ENCODE measurements around the gene BCAS1.

BCAS1 gene

DNA sequence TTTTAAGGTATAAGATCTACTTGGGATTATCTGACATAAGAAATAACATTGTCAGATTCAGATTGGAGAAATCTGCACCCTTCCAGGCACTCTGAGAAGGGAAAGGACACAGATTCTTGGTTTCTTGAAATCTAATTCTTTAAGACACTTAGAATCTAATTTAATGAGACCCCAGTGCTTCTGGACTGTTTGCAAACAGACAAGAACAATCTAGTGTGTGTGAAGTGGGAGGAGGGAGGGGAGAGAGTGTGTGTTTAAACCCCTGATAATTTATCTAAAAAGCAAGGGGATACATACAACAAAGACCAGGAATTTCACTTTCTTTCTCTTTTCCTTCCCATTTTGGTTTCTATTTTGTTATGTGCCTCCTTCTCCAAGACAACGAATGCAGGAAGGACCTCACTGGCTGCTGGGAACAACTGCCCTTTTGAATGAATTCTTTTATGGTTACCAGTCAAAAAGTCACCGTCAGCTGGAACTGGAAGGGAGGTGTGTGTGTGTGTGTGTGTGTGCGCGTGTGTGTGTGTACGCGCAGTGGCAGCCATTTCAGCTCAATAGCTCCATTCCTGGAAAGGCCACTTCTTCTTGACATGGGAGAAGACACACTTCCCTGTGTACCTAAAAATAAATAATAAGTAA, 129.4 kb downstream of the BCAS1 start:
- no peak for TF ChIP-seq CTCF (IDR thresholded peaks at IDR 0.05; ENCODE audit: insufficient read depth, low read depth, low read length, missing control alignments)
- H3K4me3 ChIP-seq (ENCODE audit: low read length), result no peak overlapping the region
- DNase-seq (ENCODE audit: low read depth), result peak; percentile 53

DNA sequence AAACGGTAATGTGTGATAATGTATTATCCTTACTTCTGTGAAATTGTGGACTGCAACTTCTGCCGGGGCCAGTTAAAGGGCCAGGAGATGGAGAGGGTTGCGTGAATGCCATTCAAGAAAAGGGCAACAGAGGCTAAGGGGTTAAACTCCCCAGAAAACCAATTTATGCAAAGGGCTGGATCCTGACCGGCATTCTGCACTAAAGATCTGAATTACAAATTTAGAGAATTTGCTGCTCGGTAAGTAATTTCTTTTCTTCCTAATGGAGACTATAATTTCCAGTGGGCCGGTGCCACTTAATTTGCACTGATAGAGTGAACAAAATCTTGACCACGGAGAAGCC, 130.1 kb downstream of the BCAS1 start:
- no peak for DNase-seq (ENCODE audit: low read depth)
- no peak for TF ChIP-seq CTCF (IDR thresholded peaks at IDR 0.05; ENCODE audit: insufficient read depth, low read depth, low read length, missing control alignments)
- no peak overlapping the region for H3K4me3 ChIP-seq (ENCODE audit: low read length)

DNA sequence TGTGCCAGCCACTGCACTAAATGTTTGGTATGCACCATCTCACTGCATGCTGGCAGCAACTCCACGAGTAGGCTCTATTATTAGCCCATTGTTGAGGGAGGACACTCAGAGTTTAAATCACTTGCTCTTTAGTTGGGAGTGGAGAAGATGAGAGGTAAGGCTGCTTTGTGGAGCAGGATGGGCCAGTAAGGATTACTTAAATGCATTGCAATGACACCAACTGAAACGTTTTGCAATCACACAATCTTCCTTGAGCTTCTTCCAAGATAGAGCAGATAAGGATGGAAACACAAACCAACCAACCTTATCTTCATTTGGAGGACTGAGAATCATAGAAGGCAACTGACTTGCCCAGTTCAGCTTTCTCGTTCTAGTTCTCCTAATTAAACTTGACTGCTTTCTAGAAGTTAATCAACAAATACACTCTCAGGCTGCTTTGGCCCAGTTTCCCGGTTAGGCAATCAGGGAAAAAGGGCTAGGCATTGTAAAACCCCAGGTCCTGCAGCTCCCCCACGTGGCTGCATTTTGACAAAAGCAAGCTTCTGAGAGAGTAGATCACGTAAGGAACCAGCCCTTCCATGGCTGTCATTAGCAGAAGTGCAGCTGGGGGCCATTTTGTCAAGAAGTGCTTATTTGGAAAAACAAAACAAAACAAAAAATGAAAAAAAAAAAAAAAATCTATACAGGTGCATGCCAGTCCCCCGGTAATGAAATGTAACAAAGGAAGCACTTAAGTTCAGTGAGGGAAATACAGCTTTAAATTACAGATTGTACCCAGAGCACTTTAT, 130.6 kb downstream of the BCAS1 start:
- no peak overlapping the region for H3K4me3 ChIP-seq (ENCODE audit: low read length)
- DNase-seq (ENCODE audit: low read depth), result peak; percentile 95
- peak; percentile 82 for TF ChIP-seq CTCF (IDR thresholded peaks at IDR 0.05; ENCODE audit: insufficient read depth, low read depth, low read length, missing control alignments)

- TF ChIP-seq CTCF (IDR thresholded peaks at IDR 0.05; ENCODE audit: insufficient read depth, low read depth, low read length, missing control alignments), result no peak
- DNase-seq (ENCODE audit: low read depth), result no peak
- H3K4me3 ChIP-seq (ENCODE audit: low read length), result no peak overlapping the region
These were observed 131.2 kb downstream of the BCAS1 start for GRCh38 chr20:53939190-53939571.

DNA sequence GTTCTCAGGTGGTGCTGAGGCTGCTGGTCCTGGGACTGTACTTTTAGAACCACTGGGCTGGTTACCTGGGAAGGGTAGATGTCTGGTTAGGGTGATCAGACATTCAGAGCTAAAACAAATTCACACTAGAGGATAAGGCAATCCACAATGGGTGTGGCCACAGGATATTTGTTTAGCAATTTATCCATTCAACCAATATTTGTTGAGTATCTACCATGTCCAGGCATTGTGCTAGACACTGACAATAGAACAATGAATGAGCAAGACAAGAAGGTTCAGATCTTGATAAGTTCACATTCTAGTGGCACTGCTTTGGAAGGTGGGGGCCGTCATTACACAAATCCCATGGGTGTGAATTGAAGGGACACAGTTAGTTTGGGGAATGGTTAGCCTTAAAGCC, 131.7 kb downstream of the BCAS1 start:
- H3K4me3 ChIP-seq (ENCODE audit: low read length), result no peak overlapping the region
- DNase-seq (ENCODE audit: low read depth), result no peak
- no peak for TF ChIP-seq CTCF (IDR thresholded peaks at IDR 0.05; ENCODE audit: insufficient read depth, low read depth, low read length, missing control alignments)

DNA sequence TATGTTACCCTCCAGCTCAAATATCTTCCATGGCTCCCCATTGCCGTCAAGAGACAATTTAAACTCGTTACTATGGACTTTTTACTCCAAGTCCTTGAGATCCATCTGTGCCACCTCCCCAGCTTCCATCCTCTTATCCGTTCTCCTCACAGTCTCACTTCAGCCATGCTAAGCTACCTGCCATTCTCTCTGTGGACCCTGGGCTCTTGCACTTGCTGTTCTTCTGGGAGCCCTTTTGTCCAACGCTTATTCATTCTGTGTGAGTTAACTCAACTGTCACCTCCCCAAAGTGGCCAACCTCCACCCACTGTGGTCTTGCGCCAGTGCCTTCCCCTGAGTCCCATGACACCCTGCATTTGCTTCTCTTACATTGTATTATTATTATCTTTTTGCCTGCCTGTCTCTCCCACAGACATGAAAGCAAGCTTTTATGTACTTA, 132.4 kb downstream of the BCAS1 start:
- TF ChIP-seq CTCF (IDR thresholded peaks at IDR 0.05; ENCODE audit: insufficient read depth, low read depth, low read length, missing control alignments), result no peak
- H3K4me3 ChIP-seq (ENCODE audit: low read length), result no peak overlapping the region
- DNase-seq (ENCODE audit: low read depth), result no peak

DNA sequence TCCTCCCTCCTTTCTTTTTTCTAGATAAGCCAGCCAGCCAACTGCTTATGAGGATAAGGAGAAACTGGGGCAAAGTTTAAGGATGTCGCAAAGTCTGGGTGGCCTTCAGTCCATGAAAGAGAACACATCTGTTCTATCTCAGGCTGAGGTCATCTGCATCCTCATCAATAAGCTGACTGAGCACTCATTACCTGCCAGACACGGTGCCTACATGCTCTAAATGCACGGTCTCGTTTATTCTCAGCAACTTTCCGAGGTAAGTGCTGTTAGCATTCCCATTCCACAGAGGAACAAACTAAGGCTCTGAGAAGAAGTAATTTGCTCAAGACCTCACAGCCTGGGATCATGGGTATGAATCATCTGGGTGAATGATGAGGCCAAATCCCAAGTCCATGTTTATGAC, 133.1 kb downstream of the BCAS1 start:
- no peak for DNase-seq (ENCODE audit: low read depth)
- H3K4me3 ChIP-seq (ENCODE audit: low read length), result no peak overlapping the region
- no peak for TF ChIP-seq CTCF (IDR thresholded peaks at IDR 0.05; ENCODE audit: insufficient read depth, low read depth, low read length, missing control alignments)
